ENCODE data around the gene DDX42.
A peak's percentile ranks its signal among the peaks of the same experiment; 100 is the strongest.

Gene DDX42

DNA sequence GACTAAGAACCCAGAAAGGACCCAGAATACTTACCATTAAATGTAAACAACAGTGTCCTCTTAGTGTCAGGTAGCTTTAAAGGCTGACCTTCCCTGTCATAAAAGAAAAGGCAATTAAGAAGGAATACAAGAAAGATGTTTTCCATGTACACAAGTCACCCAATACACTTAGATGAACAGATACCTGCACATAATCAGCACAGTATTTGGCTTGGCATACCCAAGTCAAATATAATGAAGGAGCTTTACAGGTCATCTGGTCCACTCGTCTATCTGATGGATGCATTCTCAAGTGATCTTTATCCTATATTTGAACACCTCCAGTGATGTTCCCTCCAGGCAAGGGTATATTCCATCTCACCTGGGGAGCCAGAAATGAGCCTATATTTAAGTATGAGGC, 21.3 kb upstream of the DDX42 start:
- TF ChIP-seq, protein P1, sequence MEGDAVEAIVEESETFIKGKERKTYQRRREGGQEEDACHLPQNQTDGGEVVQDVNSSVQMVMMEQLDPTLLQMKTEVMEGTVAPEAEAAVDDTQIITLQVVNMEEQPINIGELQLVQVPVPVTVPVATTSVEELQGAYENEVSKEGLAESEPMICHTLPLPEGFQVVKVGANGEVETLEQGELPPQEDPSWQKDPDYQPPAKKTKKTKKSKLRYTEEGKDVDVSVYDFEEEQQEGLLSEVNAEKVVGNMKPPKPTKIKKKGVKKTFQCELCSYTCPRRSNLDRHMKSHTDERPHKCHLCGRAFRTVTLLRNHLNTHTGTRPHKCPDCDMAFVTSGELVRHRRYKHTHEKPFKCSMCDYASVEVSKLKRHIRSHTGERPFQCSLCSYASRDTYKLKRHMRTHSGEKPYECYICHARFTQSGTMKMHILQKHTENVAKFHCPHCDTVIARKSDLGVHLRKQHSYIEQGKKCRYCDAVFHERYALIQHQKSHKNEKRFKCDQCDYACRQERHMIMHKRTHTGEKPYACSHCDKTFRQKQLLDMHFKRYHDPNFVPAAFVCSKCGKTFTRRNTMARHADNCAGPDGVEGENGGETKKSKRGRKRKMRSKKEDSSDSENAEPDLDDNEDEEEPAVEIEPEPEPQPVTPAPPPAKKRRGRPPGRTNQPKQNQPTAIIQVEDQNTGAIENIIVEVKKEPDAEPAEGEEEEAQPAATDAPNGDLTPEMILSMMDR (conservative IDR thresholded peaks at IDR 0.05; ENCODE audit: control insufficient read depth, insufficient read depth, low read depth, low read length): no peak
- no peak for DNase-seq (ENCODE audit: low read depth)

DNA sequence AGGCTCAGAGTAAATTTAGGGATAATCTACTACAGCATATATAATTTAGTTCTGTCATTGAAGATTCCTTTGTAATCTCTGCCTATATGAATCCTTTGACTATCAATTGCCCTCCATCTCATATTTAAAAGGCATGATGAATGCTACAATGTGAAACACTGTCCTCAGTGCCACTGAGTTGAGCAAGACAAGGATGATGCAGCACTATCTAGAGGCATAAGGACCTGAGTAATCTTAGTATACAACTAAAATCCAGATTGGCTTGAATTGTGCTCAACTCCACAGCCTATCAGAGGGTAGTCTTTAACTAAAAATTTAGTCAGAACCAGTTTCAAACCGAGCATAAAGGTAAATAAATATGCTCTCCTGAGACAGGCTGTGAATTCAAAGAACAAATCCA, 20.8 kb upstream of the DDX42 start:
- no peak for DNase-seq (ENCODE audit: low read depth)
- TF ChIP-seq, protein P1 (conservative IDR thresholded peaks at IDR 0.05; ENCODE audit: control insufficient read depth, insufficient read depth, low read depth, low read length): no peak
- H3K4me3 ChIP-seq (ENCODE audit: control insufficient read depth, low read depth, low read length): no peak overlapping the region

More for the DNA sequence above, 21.3 kb upstream of the DDX42 start:
- H3K4me3 ChIP-seq (ENCODE audit: control insufficient read depth, low read depth, low read length): no peak overlapping the region

DNA sequence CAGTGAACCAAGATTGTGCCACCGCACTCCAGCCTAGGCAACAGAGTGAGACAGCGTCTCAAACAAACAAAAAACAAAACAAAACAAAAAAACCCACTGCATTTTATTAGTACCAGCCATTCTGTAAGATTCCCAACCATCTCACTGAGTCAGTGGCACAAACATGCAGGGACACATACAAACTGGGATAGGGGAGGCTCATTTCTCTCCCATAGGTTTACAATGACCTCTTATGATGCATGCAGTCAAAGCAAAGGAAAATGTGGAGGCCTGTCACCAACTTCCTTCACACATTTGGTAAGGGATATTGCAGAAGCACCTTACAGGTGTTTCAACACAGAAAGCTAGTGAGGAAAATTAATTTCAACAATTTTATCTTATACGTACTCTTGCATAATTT, 19.9 kb upstream of the DDX42 start:
- no peak for DNase-seq (ENCODE audit: low read depth)
- H3K4me3 ChIP-seq (ENCODE audit: control insufficient read depth, low read depth, low read length): no peak overlapping the region
- TF ChIP-seq, protein P1 (conservative IDR thresholded peaks at IDR 0.05; ENCODE audit: control insufficient read depth, insufficient read depth, low read depth, low read length): no peak

DNA sequence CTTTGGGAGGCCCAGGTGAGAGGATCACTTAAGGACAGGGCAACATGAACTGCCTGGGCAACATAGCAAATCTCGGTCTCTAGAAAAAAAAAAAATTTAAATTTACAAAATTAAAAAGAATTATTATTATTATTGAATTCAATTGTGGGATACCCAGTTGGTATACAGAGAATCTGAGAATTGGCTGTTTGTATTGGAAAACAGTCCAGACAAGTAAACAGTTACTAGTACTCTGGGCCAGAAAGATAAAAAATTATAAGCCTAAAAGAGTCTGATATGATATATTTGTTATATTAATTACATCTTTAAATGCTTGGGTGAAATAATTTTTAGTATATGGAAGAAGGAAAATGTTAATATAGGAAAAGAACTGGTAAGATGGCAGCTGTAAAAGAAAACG, 15.5 kb upstream of the DDX42 start:
- DNase-seq (ENCODE audit: low read depth): no peak
- no peak overlapping the region for H3K4me3 ChIP-seq (ENCODE audit: control insufficient read depth, low read depth, low read length)
- TF ChIP-seq, protein P1 (conservative IDR thresholded peaks at IDR 0.05; ENCODE audit: control insufficient read depth, insufficient read depth, low read depth, low read length): no peak

DNA sequence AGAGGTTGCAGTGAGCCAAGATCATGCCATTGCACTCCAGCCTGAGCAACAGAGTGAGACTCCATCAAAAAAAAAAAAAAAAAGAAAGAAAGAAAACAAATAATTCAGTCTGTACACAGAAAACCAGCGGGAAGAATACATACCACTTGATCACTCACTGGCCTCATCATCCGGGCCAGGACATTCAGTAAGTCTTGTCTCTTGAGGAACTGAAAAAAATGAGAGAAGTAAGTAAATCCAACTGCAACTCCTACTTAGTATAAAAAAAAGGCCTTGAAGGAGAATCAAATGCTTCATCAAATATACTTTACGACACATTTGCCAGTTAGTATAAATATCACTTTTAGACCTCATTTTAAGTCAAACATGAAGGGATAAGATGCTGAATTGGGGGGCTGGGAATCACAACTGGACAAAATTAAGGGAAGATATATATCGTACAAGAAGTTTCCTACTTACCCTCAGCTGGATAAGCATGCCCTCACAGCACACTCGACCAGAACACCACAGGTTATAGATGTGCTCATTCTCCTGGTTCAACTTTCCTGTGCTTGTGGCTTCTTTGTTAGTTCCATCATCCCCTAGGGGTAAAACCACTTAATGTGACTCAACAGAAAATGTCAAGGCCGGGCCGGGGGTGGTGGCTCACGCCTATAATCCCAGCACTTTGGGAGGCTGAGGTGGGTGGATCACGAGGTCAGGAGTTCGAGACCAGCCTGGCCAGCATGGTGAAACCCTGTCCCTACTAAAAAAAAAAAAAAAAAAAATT, 13.0 kb upstream of the DDX42 start:
- TF ChIP-seq, protein P1 (conservative IDR thresholded peaks at IDR 0.05; ENCODE audit: control insufficient read depth, insufficient read depth, low read depth, low read length): no peak
- peak; percentile 21 for DNase-seq (ENCODE audit: low read depth)
- no peak overlapping the region for H3K4me3 ChIP-seq (ENCODE audit: control insufficient read depth, low read depth, low read length)

DNA sequence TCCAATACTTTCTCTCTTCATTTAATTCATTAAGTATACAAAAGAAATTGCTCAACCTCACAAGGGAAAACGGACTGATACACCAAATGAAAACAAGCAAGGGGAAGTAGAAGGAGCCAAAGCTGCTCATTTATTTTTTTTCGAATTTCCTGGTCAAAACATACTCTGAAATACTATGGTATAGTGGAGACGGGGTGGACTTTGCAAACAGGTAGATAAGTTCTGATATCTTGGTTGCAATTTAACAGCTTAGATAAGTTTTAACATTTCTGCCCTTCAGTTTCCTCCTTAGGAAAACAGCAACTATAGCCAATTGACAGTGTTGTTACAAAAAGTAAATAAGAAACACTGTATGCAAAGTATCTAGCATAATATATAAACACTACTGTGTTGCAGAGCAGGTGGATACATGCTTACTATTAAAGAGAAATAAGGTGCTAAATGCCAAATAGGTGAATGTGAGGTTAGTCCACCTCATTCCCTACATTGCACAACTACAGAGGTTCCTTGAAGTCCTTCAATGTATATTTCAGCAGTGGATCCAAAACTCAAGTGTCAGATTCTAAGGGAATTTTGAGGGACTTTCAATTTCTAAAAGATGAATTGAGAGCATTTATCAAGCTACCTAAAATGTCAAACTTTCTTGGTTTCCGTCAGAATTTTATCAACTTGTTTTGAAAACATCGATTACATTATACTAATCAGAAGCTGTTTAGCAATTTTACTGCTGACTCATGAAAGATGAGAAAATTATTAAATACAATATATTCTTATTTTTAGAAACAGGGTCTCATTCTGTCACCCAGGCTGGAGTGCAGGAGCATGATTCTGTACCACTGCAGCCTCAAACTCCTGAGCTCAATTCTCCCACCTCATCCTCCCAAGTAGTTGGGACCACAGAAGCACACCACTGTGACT, 11.6 kb upstream of the DDX42 start:
- DNase-seq (ENCODE audit: low read depth): no peak
- TF ChIP-seq, protein P1 (conservative IDR thresholded peaks at IDR 0.05; ENCODE audit: control insufficient read depth, insufficient read depth, low read depth, low read length): no peak
- H3K4me3 ChIP-seq (ENCODE audit: control insufficient read depth, low read depth, low read length): no peak overlapping the region
